ENCODE data around the gene TSPAN13. TPM values are rescaled to one million over a fixed set of nuclear protein-coding genes. Genes with fewer than 3 reads are reported as not detected.

Gene TSPAN13
- total RNA-seq, 2 donors from 2014 or later, result 7.8 to 8.5 TPM

DNA sequence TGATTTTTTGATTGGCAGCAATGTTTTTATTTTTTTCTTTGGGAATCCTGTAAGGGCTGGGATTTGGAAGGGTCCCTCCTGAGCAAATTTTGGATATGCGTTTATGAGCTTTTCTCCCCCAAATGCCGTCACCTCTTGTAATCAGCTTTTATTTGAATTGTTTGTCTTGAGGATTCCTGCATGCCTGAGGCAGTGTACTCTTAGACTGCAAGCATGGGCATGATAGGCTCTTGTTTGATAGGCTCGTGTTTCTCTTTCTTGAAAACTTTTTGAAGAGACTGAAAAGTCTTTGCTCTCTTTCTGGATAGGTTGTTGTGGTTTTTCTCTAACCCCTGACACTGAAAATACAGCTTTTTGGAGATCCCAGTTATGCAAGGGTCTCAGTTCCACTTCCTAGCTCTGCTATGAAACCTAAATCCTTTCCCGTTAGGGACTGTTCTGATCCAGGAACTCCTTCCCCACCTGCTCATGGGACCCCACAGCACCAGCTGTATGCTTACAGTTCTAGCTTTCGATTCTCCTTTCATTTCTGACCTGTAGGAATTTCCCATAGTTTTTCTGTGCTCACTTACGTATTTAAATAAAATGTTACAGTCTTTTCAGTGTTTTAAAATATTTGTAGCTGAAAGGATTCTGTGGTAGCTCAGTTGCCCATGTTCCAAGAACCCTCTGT is 17.2 kb downstream of the TSPAN13 start:
- DNase-seq (ENCODE audit: low spot score), result no peak
- intact Hi-C loops (cut with DNase I), result no loop called here

DNA sequence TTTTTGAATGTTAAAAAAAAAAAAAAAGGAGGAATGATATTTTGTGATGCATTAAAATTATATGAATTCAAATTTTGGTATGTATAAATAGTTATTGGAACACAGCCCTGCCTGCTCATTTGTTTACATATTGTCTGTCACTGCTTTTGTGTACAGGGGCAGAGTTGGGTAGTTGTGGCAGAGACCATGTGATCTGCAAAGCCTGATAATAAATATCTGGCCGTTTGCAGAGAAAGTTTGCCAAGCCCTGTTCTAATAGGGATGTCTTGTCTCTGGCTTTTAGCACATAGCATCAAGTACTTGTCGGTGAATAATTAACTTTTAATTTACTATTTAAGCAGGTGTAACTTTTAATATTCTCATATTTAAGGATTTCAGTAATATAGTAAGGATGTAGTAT is 19.8 kb downstream of the TSPAN13 start:
- intact Hi-C loops (cut with DNase I), result no loop called here
- no peak for DNase-seq (ENCODE audit: low spot score)

DNA sequence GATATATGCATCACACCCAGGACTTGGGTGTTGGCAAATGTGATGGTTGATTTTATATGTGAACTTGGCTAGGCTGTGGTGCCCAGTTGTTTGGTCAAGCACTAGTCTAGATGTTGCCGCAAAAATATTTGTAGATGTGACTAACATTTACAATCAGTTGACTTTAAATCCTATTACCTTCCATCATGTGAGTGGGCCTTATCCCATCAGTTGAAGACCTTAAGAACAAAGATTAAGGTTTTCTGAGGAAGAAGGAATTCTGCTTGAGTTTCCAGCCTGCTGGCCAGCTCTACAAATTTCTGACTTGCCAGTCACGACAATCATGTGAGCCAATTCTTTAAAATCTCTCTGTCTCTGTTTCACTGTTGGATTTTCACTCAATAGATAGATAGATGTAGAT is 20.3 kb downstream of the TSPAN13 start:
- DNase-seq (ENCODE audit: low spot score), result no peak
- intact Hi-C loops (cut with DNase I), result no loop called here

DNA sequence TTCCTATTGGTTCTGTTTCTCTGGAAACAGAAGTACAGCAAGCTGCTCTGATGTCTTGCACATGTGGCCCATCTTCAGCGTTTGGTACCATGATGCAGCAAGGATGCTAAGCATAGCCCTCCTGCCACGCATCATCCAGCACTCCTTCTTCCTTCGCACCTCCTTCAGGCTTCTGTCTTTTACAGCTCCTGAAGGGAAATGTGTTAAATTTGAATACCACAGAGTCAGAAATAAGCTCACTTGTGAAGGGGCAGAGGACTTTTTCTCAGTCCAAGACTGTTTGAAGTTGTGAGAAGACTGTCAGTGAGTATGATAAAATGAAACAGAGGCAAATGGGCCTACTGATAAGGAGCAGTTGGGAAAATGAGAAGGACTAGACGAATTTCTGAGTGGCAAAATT is 20.7 kb downstream of the TSPAN13 start:
- DNase-seq (ENCODE audit: low spot score), result no peak
- intact Hi-C loops (cut with DNase I), result no loop called here

DNA sequence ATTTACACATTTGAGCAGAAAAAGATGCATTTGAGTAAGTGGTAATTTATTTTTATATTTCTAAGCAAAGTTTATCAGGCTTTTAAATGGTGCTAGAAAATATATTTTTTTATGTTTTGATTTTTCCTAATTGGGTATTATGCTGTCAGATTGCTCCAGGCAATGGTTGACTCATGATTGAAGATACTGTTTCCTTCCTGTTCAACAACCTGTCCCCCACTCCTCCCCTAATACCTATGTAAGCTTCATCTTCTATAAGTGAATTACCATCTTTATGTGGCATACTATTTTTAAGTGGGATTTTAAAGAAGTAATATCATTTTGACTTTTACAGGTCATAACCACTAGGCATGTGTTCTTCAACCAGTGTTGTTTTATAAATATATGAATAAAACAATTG is 21.4 kb downstream of the TSPAN13 start:
- intact Hi-C loops (cut with DNase I), result no loop called here
- DNase-seq (ENCODE audit: low spot score), result no peak

DNA sequence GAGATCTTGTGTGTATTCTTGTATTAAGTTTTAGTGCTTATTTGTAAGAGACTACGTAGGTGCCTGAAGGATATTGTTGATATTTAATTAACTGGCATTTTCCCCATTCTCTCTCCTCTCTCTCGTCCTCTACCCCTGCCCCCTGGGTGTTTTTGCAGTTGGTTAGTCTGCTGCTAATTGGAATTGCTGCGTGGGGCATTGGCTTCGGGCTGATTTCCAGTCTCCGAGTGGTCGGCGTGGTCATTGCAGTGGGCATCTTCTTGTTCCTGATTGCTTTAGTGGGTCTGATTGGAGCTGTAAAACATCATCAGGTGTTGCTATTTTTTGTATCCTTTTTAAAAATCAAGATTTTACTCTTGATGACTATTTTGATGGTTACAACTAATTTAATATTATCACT is 22.5 kb downstream of the TSPAN13 start:
- intact Hi-C loops (cut with DNase I), result no loop called here
- no peak for DNase-seq (ENCODE audit: low spot score)

DNA sequence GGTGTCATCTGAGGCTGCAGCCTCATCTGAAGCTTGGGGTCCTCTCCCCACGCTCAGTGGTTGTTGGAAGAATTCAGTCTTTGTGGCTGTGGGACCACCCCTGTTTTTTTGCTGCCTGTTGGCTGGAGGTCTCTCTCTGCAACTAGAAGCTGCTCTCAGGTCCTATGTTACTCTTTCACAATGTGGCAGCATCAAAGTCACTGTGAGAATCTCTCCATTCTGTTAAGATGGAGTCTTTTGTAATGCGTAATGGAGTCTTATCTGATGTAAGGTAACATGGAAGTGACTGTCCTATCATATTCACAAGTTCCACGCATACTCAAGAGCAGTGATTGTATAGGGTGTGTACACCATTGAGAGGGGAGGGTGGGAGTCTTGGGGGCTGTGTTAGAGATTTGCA is 24.9 kb downstream of the TSPAN13 start:
- no peak for DNase-seq (ENCODE audit: low spot score)
- intact Hi-C loops (cut with DNase I), result no loop called here

DNA sequence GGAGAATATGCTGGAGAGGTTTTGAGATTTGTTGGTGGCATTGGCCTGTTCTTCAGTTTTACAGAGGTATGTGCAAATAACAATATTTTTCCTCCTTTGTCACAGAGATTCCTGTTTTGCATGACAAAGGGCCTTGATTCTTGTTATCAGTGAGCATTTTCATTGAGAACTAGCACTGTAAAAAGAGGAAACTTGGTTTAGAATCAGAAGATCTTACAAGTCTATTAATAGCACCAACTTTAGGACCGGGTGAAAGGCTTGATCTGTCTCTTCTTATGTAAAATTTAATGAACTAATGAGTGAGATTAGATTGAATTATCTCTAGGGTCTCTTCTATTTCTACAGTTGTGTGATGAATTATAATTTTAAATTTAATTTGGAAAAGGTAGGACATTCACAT is 25.5 kb downstream of the TSPAN13 start:
- intact Hi-C loops (cut with DNase I), result no loop called here
- DNase-seq (ENCODE audit: low spot score), result no peak

DNA sequence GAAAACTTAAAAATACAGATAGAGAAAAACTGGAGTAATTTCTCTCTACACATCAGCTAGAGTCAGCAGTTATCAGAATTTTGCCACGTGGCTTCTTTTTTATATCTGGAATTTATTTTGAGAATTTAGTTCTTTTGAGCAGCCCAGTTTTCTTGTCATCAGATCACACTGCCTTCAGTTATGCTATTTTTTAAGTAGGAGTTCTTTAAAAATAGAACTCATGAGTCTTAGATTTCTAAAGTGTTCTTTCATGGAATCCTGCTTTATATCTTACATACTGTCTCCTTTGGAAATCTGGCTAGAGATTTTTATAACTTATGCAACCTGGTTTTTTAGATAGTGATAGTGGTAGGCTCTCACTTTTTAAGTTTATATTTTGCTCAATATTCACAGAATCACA is 27.0 kb downstream of the TSPAN13 start:
- DNase-seq (ENCODE audit: low spot score), result no peak
- intact Hi-C loops (cut with DNase I), result no loop called here

DNA sequence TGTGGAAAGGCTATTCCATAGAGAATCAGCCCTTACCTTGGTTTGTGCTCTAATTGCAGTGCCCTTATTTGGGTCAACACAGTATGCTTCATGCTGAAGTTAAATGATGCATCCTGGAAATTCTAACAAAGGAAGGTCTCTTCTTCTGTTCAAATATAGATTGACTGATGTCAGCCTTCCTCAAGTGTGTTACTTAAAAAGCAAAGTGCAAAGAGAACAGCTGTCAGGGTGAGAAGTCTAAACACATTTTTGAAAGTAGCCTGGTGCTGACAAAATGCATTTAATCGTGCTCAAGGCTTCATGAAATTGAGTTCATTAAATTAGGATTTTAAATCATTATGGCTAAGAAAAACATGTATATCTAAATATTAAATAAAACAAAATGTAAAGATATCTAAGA is 31.8 kb downstream of the TSPAN13 start:
- no peak for DNase-seq (ENCODE audit: low spot score)
- intact Hi-C loops (cut with DNase I), result loop anchor here in 1 of 2 donors (5.0 kb wide), 1 partner anchor 262 kb away; no protein-coding TSS in a partner anchor

DNA sequence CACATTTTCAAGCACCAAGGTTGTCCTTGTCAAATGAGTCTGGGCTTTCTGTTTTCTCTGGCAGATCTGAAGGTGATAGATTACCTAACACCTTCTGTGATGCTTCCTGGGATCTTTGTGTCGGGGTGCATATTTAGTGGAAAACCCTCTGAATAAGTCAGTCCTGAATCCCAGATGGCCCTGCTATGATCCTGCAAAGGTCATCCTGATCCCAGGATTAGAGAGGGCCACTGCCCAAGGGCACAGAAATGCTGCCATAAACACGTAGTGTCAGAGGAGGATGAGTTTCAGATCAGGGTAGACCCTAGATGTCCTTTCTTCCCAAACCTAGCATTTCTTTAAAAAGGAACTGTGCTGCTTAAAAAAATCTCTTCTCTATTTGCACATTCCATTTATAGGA is 32.3 kb downstream of the TSPAN13 start:
- intact Hi-C loops (cut with DNase I), result loop anchor here in 1 of 2 donors (5.0 kb wide), 1 partner anchor 261 kb away; no protein-coding TSS in a partner anchor
- DNase-seq (ENCODE audit: low spot score), result no peak

DNA sequence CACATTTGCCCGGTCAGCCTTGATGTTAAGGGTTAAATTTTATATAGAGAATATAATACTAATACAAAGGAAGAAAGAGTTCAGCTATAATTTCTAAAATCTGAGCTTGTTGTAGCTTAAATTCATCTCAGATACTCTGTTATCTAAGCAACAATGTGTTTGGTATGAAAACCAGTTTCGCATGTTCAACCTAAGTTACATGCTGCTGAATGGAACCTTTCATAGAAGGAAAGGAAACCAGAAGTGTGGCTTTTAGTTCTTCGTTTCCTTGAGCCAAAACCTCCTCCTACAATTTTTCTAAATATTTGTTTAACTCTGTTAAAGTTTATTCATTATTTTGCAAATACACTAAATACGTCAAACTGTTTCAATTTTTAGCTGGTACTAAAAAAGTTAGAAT is 32.7 kb downstream of the TSPAN13 start:
- intact Hi-C loops (cut with DNase I), result loop anchor here in 1 of 2 donors (5.0 kb wide), 1 partner anchor 261 kb away; no protein-coding TSS in a partner anchor
- no peak for DNase-seq (ENCODE audit: low spot score)

DNA sequence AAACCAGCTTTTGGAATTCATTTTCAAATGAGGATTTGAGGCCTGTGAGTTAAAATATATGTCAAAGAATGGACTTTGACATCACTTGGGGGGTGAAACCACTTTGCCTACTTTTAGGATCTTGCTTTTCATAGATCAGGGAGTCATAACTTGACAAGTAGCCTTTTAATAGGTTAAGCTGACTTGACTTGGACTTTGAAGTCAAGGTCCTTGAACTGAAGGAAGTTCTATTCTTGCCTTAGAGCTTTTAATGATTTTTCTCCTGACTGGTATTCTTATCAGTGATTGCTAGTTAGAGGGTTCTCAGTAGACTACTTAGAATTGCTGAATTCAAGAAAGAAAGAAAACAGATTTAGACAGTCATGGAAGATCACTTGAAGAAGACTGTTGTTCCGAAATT is 33.6 kb downstream of the TSPAN13 start:
- intact Hi-C loops (cut with DNase I), result loop anchor here in 1 of 2 donors (5.0 kb wide), 1 partner anchor 260 kb away; no protein-coding TSS in a partner anchor
- no peak for DNase-seq (ENCODE audit: low spot score)

DNA sequence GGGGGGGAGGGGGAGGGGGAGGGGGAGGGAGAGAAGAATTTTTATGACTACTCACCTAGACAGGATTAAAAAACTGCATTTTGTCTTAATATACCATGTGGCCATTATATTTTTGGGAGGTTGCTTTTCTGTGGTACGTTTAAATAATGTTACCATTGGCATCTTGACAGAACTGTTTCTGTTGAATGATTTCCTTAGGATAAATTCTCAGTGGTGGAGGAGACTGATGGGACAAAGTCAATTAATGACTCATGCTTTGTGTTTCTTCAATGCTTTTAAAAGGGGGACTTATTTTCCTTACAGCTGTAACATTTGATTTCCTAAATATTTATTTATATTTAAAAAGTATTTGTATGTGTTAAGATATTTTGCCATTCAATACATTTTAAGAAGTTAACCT is 37.5 kb downstream of the TSPAN13 start:
- no peak for DNase-seq (ENCODE audit: low spot score)
- intact Hi-C loops (cut with DNase I), result no loop called here

DNA sequence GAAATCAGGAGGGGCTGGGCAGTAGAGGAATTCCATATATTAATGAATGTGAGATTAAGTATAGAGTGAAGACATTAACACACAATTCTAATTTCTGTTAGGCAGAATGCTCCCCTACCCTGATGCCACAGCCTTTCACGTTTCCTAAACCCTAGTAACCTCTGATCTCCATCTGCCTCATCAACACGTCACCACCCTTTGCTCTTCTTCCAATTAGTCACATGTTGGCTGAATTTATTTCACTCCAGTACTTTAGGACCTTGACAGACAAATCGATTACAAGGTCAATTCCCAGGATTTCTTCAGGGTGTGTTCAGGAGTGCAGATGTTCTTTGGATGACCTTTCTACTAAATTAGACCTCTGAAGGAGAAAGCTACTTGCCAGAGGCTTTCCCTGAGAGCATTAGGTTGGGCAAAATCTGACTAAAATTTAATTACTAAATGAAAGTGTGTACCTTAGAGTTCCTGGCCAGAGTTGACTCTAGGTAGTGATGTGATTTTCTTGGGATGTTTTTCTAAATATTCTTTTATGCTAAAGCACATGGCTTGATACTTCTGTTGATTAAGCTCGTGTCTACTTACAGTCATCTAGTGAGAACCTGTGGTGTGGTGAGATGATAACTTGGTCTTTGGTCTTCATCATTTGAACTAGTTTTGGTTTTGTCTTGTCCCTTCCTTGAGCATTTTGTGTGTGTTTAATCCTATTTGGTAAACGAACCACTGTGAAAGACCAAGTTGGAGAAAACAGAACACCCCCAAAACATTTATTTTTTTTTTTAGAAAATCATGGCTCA is 38.5 kb downstream of the TSPAN13 start:
- DNase-seq (ENCODE audit: low spot score), result no peak
- intact Hi-C loops (cut with DNase I), result no loop called here

DNA sequence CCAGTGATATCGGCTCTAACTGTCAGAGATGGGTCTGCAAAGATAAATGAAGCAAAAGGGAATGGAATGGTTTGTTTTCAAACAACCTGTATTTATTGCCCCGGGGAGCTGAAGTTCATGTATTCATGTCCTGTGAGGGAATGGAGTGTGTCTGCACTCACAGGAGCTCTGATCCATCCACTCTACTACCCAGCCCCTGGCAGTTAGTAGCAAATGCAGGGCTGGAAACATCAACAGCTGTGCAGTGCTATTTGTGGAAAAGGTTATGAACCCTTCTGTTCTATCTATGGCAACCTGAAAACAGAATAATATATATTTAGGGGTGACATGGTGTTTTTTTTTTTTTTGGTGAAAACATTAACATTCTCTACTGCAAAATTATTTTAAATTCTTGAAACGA is 41.4 kb downstream of the TSPAN13 start:
- intact Hi-C loops (cut with DNase I), result no loop called here
- no peak for DNase-seq (ENCODE audit: low spot score)

DNA sequence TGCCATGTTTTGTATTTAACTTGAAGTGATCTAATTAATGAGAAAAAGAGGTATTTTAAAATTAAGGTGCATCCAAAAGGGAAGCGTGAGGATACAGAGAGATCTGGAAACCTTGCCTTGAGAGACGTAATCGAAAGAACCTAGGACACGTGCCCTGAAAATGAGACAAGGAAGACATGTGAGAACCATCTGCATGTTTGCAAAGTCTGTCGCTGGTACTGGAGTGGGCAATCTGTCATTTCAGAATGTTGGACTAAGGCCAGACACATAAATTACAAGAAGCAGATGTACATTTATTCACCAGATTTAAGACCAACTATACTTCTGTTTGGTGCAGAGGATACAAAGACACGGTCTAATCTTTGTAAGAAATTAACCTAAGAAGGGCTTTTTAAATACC is 42.1 kb downstream of the TSPAN13 start:
- intact Hi-C loops (cut with DNase I), result no loop called here
- DNase-seq (ENCODE audit: low spot score), result no peak

DNA sequence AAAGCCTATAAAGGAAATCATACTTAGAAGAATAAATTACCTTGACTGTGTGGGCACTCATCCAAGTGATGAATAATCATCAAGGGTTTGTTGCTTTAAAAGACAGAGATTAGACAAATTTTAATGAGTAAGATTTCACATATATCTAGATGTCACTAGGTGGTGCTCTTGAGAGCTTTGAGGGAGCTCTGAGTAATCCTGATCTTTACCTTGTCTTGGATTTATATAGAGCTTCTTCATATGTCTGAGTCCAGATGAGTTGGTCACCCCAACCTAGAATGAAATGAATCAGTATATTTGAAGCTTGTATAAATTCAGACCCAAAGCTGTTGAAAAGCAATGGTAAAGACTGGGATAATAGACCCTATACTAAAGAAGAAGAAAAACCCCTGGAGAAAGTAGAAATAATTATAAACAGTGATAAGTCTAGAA is 47.6 kb downstream of the TSPAN13 start:
- DNase-seq (ENCODE audit: low spot score), result no peak
- intact Hi-C loops (cut with DNase I), result no loop called here

DNA sequence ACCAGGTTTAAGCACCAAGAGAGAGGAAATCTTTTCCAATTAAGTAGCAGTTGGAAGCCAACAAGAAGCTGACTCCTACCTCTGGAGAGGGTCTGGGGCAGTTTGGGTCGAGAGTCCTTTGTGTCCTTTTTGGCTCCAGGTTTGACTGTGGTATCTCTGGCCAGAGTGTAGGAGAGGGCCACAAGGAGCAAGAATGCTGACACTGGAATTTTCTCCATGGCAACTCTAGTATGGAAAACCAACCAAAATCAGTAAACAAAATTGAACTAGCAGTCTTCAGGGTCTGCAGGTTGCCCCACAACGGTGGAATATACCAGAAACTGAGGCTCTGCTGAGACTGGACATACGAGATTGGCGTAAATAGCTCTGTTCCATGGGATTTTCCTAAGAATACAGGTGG is 48.0 kb downstream of the TSPAN13 start:
- DNase-seq (ENCODE audit: low spot score), result no peak
- intact Hi-C loops (cut with DNase I), result no loop called here

DNA sequence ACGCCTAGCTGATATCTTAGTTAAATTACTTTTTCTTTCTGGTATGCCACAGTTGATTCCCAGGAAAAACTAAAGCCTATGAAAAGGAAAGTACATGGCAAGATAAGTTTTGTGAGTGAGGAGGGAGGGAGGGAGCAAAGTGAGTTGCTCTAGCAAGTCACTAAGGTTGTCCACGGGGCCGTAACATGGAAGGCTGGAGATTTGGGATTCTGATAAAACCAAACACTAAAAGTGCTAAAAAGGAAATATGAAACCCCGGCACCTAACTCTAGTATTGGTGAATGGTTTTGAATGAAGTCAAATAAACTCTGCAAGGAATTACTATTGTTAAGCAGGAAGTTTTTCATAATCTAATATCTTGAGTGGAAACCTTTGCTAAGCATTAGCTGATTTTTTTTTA is 49.6 kb downstream of the TSPAN13 start:
- intact Hi-C loops (cut with DNase I), result no loop called here
- DNase-seq (ENCODE audit: low spot score), result no peak

Data from posterior vena cava (tissue), 2 donors.